Measurements from ENCODE around the gene TACC3. TPM values are rescaled to one million over a fixed set of nuclear protein-coding genes. Genes with fewer than 3 reads are reported as not detected.

Gene TACC3
- total RNA-seq, 1 experiment from 2014 or later: 106 TPM

GRCh38 chr4:1711571-1712215, 9.6 kb upstream of the TACC3 start:
- H3K36me3 ChIP-seq (ENCODE audit: control insufficient read depth, insufficient read depth, low read length): peaks cover 6% of the 10 kb centered on the region
- in situ Hi-C loops (cut with HindIII; ENCODE audit: low pct_unique_long_range_greater_than_20kb, low sequenced_read_pairs): no loop called here

More at GRCh38 chr4:1711571-1712215, 9.6 kb upstream of the TACC3 start:
- no peak for TF ChIP-seq POLR2AphosphoS5 (IDR thresholded peaks at IDR 0.05; ENCODE audit: low read depth, low read length)
- TF ChIP-seq TCF7L2 (IDR thresholded peaks at IDR 0.05; ENCODE audit: low read depth, low read length): no peak
- no peak for TF ChIP-seq REST (IDR thresholded peaks at IDR 0.05; ENCODE audit: insufficient read depth in 1 of 2, low read depth in 2 of 2, low read length in 1 of 2)
- TF ChIP-seq SIN3A (IDR thresholded peaks at IDR 0.05; ENCODE audit: borderline replicate concordance, insufficient read depth, low read depth, low read length): no peak
- TF ChIP-seq CTCF (IDR thresholded peaks at IDR 0.05): no peak
- peak overlapping the region; percentile 58 to 92 for H3K4me3 ChIP-seq (ENCODE audit: low read depth in 2 of 2, low read length in 2 of 2)
- BruUV-seq (replicated peaks): no TSS peak
- ChIA-PET CTCF (no interaction called here), POLR2A (no interaction called here)
- H3K9me3 ChIP-seq (ENCODE audit: control insufficient read depth, insufficient read depth, low read depth, low read length): no peaks in the 10 kb centered on the region
- H3K27ac ChIP-seq (ENCODE audit: low read length): peak overlapping the region; percentile 75
- H3K4me1 ChIP-seq (ENCODE audit: control insufficient read depth, insufficient read depth, low read length): peaks cover 35% of the 10 kb centered on the region
- ATAC-seq (peak; percentile 19), DNase-seq (ENCODE audit: low read depth, low spot score) (no peak)
- H3K27me3 ChIP-seq (ENCODE audit: control insufficient read depth, insufficient read depth, low read length): no peaks in the 10 kb centered on the region
- intact Hi-C loops (cut with micrococcal nuclease; ENCODE audit: unreplicated experiment): no loop called here

Data from Panc1 (cell line).